Neural progenitor cell (in vitro differentiated cells): ENCODE measurements around the gene FIBP. TPM values are rescaled to one million over a fixed set of nuclear protein-coding genes. Genes with fewer than 3 reads are reported as not detected.

ENCODE experiments used
- DNase-seq: peaks from one replicate; pipeline ENCODE4 v3.0.0-alpha.2; 2016; ENCODE audit warnings: low spot score
- H2AFZ ChIP-seq: fragments of 200-600 bp; sonication (generic); replicated peaks from 2 replicates; pipeline ENCODE4 v1.6.1; 2016; ENCODE audit warnings: antibody characterized with exemption
- H3F3A ChIP-seq: fragments of 200-600 bp; sonication (generic); 2 replicates; pipeline ENCODE4 v1.6.1; 2016; ENCODE audit warnings: antibody characterized with exemption, low read depth
- H3K27ac ChIP-seq: fragments of 200-600 bp; sonication (generic); 2 replicates; pipeline ENCODE4 v1.5.1; 2016; ENCODE audit warnings: mild to moderate bottlenecking
- H3K27me3 ChIP-seq: fragments of 200-600 bp; sonication (generic); 2 replicates; pipeline ENCODE4 v1.6.1; 2016; ENCODE audit warnings: mild to moderate bottlenecking, moderate library complexity
- H3K36me3 ChIP-seq: fragments of 200-600 bp; sonication (generic); 2 replicates; pipeline ENCODE4 v1.5.1; 2016
- H3K4me1 ChIP-seq: fragments of 200-600 bp; sonication (generic); 2 replicates; pipeline ENCODE4 v1.6.1; 2016; ENCODE audit warnings: mixed run types
- H3K4me2 ChIP-seq: fragments of 200-600 bp; sonication (generic); 2 replicates; pipeline ENCODE4 v1.6.1; 2016
- H3K4me3 ChIP-seq: fragments of 200-600 bp; sonication (generic); 2 replicates; pipeline ENCODE4 v1.5.1; 2016
- H3K79me2 ChIP-seq: fragments of 200-600 bp; sonication (generic); 2 replicates; pipeline ENCODE4 v1.6.1; 2016; ENCODE audit warnings: low read depth
- H3K9ac ChIP-seq: fragments of 200-600 bp; sonication (generic); 2 replicates; pipeline ENCODE4 v1.6.1; 2016
- H3K9me3 ChIP-seq: fragments of 200-600 bp; sonication (generic); 2 replicates; pipeline ENCODE4 v1.5.1; 2016; ENCODE audit warnings: low read depth
- H4K20me1 ChIP-seq: fragments of 200-600 bp; sonication (generic); 2 replicates; pipeline ENCODE4 v1.6.1; 2016; ENCODE audit warnings: low read depth
- H3K27ac Mint-ChIP-seq: 3 replicates; pipeline ENCODE4 v1.8.0; 2021; ENCODE audit warnings: mixed read lengths
- H3K27me3 Mint-ChIP-seq: 2 replicates; pipeline ENCODE4 v1.8.0; 2022; ENCODE audit warnings: low read depth, mild to moderate bottlenecking, inconsistent platforms, moderate library complexity, mixed read lengths; ENCODE audit not compliant: insufficient read depth
- H3K36me3 Mint-ChIP-seq: 3 replicates; pipeline ENCODE4 v1.8.0; 2021; ENCODE audit warnings: mixed read lengths
- H3K4me1 Mint-ChIP-seq: 3 replicates; pipeline ENCODE4 v1.8.0; 2021; ENCODE audit warnings: mixed read lengths
- H3K4me3 Mint-ChIP-seq: 3 replicates; pipeline ENCODE4 v1.8.0; 2021; ENCODE audit warnings: mild to moderate bottlenecking, moderate library complexity, mixed read lengths
- H3K9me3 Mint-ChIP-seq: 3 replicates; pipeline ENCODE4 v1.8.0; 2020; ENCODE audit warnings: mixed read lengths
- EZH2 ChIP-seq: fragments of 200-600 bp; sonication (generic); IDR thresholded peaks from 2 replicates; pipeline ENCODE4 v1.6.1; 2017; ENCODE audit warnings: antibody characterized with exemption, mild to moderate bottlenecking, moderate library complexity
- EZH2phosphoT487 ChIP-seq: fragments of 200-600 bp; sonication (generic); IDR thresholded peaks from 2 replicates; pipeline ENCODE4 v1.6.1; 2017; ENCODE audit warnings: antibody characterized with exemption
- total RNA-seq: library from RNA; depleted of rRNA; stranded (reverse); fragments of >200 nt; gene quantifications from 2 replicates; pipeline ENCODE4 v1.2.3, GENCODE V29; 2015; ENCODE audit warnings: low replicate concordance
- TF ChIP-seq, protein P1 (sequence below): fragments of 200-600 bp; sonication (generic); IDR thresholded peaks from 2 replicates; pipeline ENCODE4 v1.5.1; 2017; ENCODE audit warnings: antibody characterized with exemption, mild to moderate bottlenecking

Gene FIBP
- total RNA-seq, 1 donor from 2014 or later, result 92.1 TPM

DNA sequence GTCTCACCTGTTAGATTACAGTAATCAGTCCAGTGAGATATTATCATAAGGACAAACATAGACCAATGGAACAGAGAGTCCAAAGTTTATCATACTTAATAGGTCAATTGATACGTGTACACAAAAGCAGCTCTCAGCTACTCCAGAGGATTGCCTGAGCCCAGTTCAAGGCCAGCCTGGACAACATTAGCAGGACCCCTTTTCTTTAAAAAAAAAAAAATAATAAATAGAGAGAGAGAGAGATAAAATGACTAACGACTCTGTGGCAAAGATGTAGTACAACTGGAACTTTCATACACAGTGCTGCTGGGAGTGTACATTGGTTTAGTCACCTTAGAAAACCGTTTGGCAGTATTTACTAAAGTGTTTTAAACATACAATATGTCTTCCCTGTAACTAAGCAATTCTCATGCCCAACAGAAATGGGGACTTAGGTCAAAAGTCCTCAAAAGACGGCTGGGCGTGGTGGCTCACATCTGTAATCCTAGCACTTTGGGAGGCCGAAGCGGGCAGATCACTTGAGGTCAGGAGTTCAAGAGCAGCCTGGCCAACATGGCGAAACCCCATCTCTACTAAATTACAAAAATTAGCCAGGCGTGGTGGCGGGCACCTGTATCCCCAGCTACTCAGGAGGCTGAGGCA lies 43.9 kb downstream of the FIBP start:
- no peaks in the 10 kb centered on the region for H3K36me3 Mint-ChIP-seq
- H4K20me1 ChIP-seq, result no peaks in the 10 kb centered on the region
- H3K27ac ChIP-seq, result no peak overlapping the region
- no peaks in the 10 kb centered on the region for H3K4me1 ChIP-seq
- H3K27me3 ChIP-seq, result no peaks in the 10 kb centered on the region
- H3K4me2 ChIP-seq, result no peak overlapping the region
- H3K4me1 Mint-ChIP-seq, result no peaks in the 10 kb centered on the region
- no peak overlapping the region for H3K4me3 Mint-ChIP-seq
- no peak overlapping the region for H3K4me3 ChIP-seq
- H2AFZ ChIP-seq, result no peak overlapping the region
- no peak for DNase-seq
- H3K9me3 Mint-ChIP-seq, result no peaks in the 10 kb centered on the region
- H3K36me3 ChIP-seq, result no peaks in the 10 kb centered on the region
- H3F3A ChIP-seq, result no peaks in the 10 kb centered on the region
- no peak overlapping the region for H3K27ac Mint-ChIP-seq
- TF ChIP-seq EZH2 (no peak), EZH2phosphoT487 (no peak)
- TF ChIP-seq, protein P1, sequence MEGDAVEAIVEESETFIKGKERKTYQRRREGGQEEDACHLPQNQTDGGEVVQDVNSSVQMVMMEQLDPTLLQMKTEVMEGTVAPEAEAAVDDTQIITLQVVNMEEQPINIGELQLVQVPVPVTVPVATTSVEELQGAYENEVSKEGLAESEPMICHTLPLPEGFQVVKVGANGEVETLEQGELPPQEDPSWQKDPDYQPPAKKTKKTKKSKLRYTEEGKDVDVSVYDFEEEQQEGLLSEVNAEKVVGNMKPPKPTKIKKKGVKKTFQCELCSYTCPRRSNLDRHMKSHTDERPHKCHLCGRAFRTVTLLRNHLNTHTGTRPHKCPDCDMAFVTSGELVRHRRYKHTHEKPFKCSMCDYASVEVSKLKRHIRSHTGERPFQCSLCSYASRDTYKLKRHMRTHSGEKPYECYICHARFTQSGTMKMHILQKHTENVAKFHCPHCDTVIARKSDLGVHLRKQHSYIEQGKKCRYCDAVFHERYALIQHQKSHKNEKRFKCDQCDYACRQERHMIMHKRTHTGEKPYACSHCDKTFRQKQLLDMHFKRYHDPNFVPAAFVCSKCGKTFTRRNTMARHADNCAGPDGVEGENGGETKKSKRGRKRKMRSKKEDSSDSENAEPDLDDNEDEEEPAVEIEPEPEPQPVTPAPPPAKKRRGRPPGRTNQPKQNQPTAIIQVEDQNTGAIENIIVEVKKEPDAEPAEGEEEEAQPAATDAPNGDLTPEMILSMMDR, result no peak
- no peaks in the 10 kb centered on the region for H3K9me3 ChIP-seq
- peaks cover 4% of the 10 kb centered on the region for H3K27me3 Mint-ChIP-seq
- H3K9ac ChIP-seq, result no peak overlapping the region
- H3K79me2 ChIP-seq, result no peaks in the 10 kb centered on the region

DNA sequence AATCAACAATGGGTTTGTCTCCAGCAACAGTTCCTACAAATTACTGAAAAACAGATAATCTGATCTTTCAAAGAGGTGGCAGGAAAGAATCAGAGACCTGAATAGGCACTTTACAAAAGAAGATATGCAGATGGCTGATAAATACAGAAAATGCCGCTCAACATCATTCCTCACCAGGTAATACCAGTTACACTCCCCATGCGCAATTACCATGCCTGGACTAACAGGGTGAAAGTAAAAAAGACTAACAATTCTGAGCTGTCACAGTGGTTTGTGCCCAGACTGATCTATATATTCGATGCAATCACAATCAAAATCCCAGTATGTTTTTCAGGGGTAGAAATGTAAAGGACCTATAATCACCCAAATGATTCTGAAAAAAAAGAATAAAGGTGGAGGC lies 44.5 kb downstream of the FIBP start:
- Mint-ChIP-seq H3K27ac (no peak overlapping the region), H3K9me3 (no peaks in the 10 kb centered on the region), H3K4me3 (no peak overlapping the region), H3K36me3 (no peaks in the 10 kb centered on the region), H3K27me3 (peaks cover 3% of the 10 kb centered on the region), H3K4me1 (no peaks in the 10 kb centered on the region)
- H3K4me1 ChIP-seq, result no peaks in the 10 kb centered on the region
- no peak overlapping the region for H3K4me3 ChIP-seq
- no peak overlapping the region for H3K4me2 ChIP-seq
- TF ChIP-seq, protein P1, result no peak
- TF ChIP-seq EZH2phosphoT487 (no peak), EZH2 (no peak)
- no peaks in the 10 kb centered on the region for H3K36me3 ChIP-seq
- DNase-seq, result no peak
- H3K79me2 ChIP-seq, result no peaks in the 10 kb centered on the region
- H3K9me3 ChIP-seq, result no peaks in the 10 kb centered on the region
- no peaks in the 10 kb centered on the region for H3K27me3 ChIP-seq
- H4K20me1 ChIP-seq, result no peaks in the 10 kb centered on the region
- no peak overlapping the region for H3K27ac ChIP-seq
- no peak overlapping the region for H2AFZ ChIP-seq
- H3K9ac ChIP-seq, result no peak overlapping the region
- no peaks in the 10 kb centered on the region for H3F3A ChIP-seq

GRCh38 chr11:65842144-65842543 lies 46.1 kb downstream of the FIBP start:
- Histone ChIP-seq H3K36me3 (no peaks in the 10 kb centered on the region), H3K79me2 (no peaks in the 10 kb centered on the region), H3K9ac (no peak overlapping the region), H3K4me1 (no peaks in the 10 kb centered on the region), H3K9me3 (no peaks in the 10 kb centered on the region), H2AFZ (no peak overlapping the region), H3K4me2 (no peak overlapping the region), H3K27me3 (no peaks in the 10 kb centered on the region), H3K4me3 (no peak overlapping the region), H4K20me1 (no peaks in the 10 kb centered on the region), H3F3A (no peaks in the 10 kb centered on the region), H3K27ac (no peak overlapping the region)
- peaks cover 2% of the 10 kb centered on the region for H3K27me3 Mint-ChIP-seq
- no peak overlapping the region for H3K27ac Mint-ChIP-seq
- no peak for DNase-seq
- no peaks in the 10 kb centered on the region for H3K36me3 Mint-ChIP-seq
- no peak overlapping the region for H3K4me3 Mint-ChIP-seq
- TF ChIP-seq EZH2phosphoT487, result no peak
- TF ChIP-seq, protein P1, result no peak
- no peak for TF ChIP-seq EZH2
- no peaks in the 10 kb centered on the region for H3K4me1 Mint-ChIP-seq
- H3K9me3 Mint-ChIP-seq, result peaks cover under 1% of the 10 kb centered on the region
